WTC11 (cell line): Measurements from ENCODE around the gene TLX1. TPM values are rescaled to one million over a fixed set of nuclear protein-coding genes. Genes with fewer than 3 reads are reported as not detected.

Experiments
- ATAC-seq: fragments of 200-7000 bp; cut with Tn5 transposase; 2 replicates; pipeline ENCODE4 v1.10.0; 2021; ENCODE audit warnings: mild to moderate bottlenecking, moderate library complexity
- CTCF ChIA-PET: fragments of 300-600 bp; sonication (Branson Sonifier 250); formaldehyde crosslinking; loops from one replicate; lab custom pipeline; 2021; ENCODE audit warnings: antibody characterized with exemption; lab: Charles Lee
- POLR2A ChIA-PET: fragments of 350-600 bp; sonication (Branson Sonifier 250); formaldehyde crosslinking; loops from one replicate; lab custom pipeline; 2021; ENCODE audit warnings: antibody characterized with exemption; lab: Charles Lee
- DNase-seq: peaks from one replicate; pipeline ENCODE4 v3.0.0; 2021; ENCODE audit warnings: low spot score
- H3K27ac Mint-ChIP-seq: 2 replicates; pipeline ENCODE4 v1.8.0; 2021; ENCODE audit warnings: mixed read lengths
- H3K27me3 Mint-ChIP-seq: 2 replicates; pipeline ENCODE4 v1.8.0; 2021; ENCODE audit warnings: low read depth, mild to moderate bottlenecking, moderate library complexity, mixed read lengths
- H3K36me3 Mint-ChIP-seq: 2 replicates; pipeline ENCODE4 v1.8.0; 2021; ENCODE audit warnings: mixed read lengths
- H3K4me1 Mint-ChIP-seq: 2 replicates; pipeline ENCODE4 v1.8.0; 2022; ENCODE audit warnings: mixed read lengths
- H3K4me3 Mint-ChIP-seq: 2 replicates; pipeline ENCODE4 v1.8.0; 2021; ENCODE audit warnings: mild to moderate bottlenecking, moderate library complexity, mixed read lengths
- H3K9me3 Mint-ChIP-seq: 2 replicates; pipeline ENCODE4 v1.8.0; 2021; ENCODE audit warnings: mixed read lengths
- GABPB1 ChIP-seq: sonication (generic); formaldehyde crosslinking; IDR thresholded peaks from 2 replicates; pipeline ENCODE4 v1.8.1; 2023; ENCODE audit warnings: mild to moderate bottlenecking, missing genetic modification reagents
- IRF2 ChIP-seq: sonication (generic); formaldehyde crosslinking; IDR thresholded peaks from 2 replicates; pipeline ENCODE4 v1.8.0; 2022; ENCODE audit warnings: low read depth, missing genetic modification reagents, borderline replicate concordance
- PREB ChIP-seq: sonication (generic); formaldehyde crosslinking; IDR thresholded peaks from 2 replicates; pipeline ENCODE4 v1.8.1; 2022; ENCODE audit warnings: mild to moderate bottlenecking, missing genetic modification reagents, moderate library complexity, borderline replicate concordance
- RELA ChIP-seq: sonication (generic); formaldehyde crosslinking; IDR thresholded peaks from 2 replicates; pipeline ENCODE4 v1.8.1; 2022; ENCODE audit warnings: missing genetic modification reagents, mild to moderate bottlenecking, borderline replicate concordance
- RORB ChIP-seq: fragments of 250-450 bp; sonication (Bioruptor Pico); IDR thresholded peaks from 2 replicates; pipeline ENCODE4 v1.9.0; 2021; ENCODE audit warnings: mild to moderate bottlenecking
- SMAD3 ChIP-seq: sonication (generic); formaldehyde crosslinking; IDR thresholded peaks from 2 replicates; pipeline ENCODE4 v1.8.0; 2022; ENCODE audit warnings: missing genetic modification reagents, mild to moderate bottlenecking, borderline replicate concordance
- SMAD4 ChIP-seq: sonication (generic); formaldehyde crosslinking; IDR thresholded peaks from 2 replicates; pipeline ENCODE4 v1.8.0; 2022; ENCODE audit warnings: mild to moderate bottlenecking, missing genetic modification reagents
- SOX15 ChIP-seq: fragments of 250-450 bp; sonication (Bioruptor Pico); IDR thresholded peaks from 2 replicates; pipeline ENCODE4 v1.9.0; 2021; ENCODE audit warnings: mild to moderate bottlenecking
- ZNF219 ChIP-seq: sonication (generic); formaldehyde crosslinking; IDR thresholded peaks from 2 replicates; pipeline ENCODE4 v1.8.0; 2023; ENCODE audit warnings: missing genetic modification reagents, mild to moderate bottlenecking, borderline replicate concordance
- ZNF416 ChIP-seq: fragments of 250-450 bp; sonication (Bioruptor Pico); IDR thresholded peaks from 2 replicates; pipeline ENCODE4 v1.9.0; 2021; ENCODE audit warnings: mild to moderate bottlenecking, inconsistent platforms
- ZNF423 ChIP-seq: fragments of 250-450 bp; sonication (Bioruptor Pico); IDR thresholded peaks from 2 replicates; pipeline ENCODE4 v2.1.2; 2022; ENCODE audit warnings: mild to moderate bottlenecking, moderate library complexity
- ZNF512 ChIP-seq: sonication (generic); formaldehyde crosslinking; IDR thresholded peaks from 2 replicates; pipeline ENCODE4 v1.8.1; 2022; ENCODE audit warnings: missing genetic modification reagents, borderline replicate concordance
- total RNA-seq: library from RNA; stranded (reverse); gene quantifications from 3 replicates; pipeline ENCODE4 v1.2.3, GENCODE V29; 2021
- TF ChIP-seq, protein P1 (sequence below): sonication (generic); formaldehyde crosslinking; IDR thresholded peaks from 2 replicates; pipeline ENCODE4 v1.8.0; 2022; ENCODE audit warnings: mild to moderate bottlenecking, missing genetic modification reagents
- TF ChIP-seq, protein P2 (sequence below): sonication (generic); formaldehyde crosslinking; IDR thresholded peaks from 2 replicates; pipeline ENCODE4 v1.8.0; 2023; ENCODE audit warnings: mild to moderate bottlenecking, missing genetic modification reagents

Gene TLX1
- total RNA-seq, 1 experiment from 2014 or later: 4.6 TPM

DNA sequence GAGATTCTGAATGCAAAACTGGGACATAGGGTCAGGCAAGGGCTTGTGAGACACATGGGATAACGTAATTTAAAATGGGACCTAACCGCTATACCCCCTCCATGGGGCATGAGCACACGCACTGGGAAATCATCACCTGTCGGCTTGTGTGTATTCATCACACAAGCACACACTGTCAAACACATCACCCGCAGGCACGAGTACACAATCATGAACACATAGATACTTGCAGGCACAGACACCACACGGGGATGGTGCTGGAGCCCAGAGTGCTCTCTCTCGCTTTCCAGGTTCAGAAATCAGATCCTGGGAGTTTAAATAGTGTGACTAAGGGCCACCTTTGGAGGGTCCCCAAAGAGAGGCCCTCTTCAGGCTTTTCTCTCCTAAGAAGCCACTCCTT lies 19.6 kb upstream of the TLX1 start:
- peaks cover 25% of the 10 kb centered on the region for H3K4me1 Mint-ChIP-seq
- DNase-seq (no peak), ATAC-seq (no peak)
- ChIA-PET POLR2A (no interaction called here), CTCF (interaction anchor here (0.9 to 7.6 kb wide), 7 partner anchors 12 to 176 kb away, joined by 3 to 82 read pairs (median 5); partner anchors contain the start of genes PDZD7 and SFXN3)
- H3K27me3 Mint-ChIP-seq: peaks cover 12% of the 10 kb centered on the region
- no peaks in the 10 kb centered on the region for H3K36me3 Mint-ChIP-seq
- no peak for TF ChIP-seq IRF2
- no peaks in the 10 kb centered on the region for H3K9me3 Mint-ChIP-seq
- no peak overlapping the region for H3K27ac Mint-ChIP-seq
- no peak overlapping the region for H3K4me3 Mint-ChIP-seq

GRCh38 chr10:101112799-101113594 lies 18.1 kb upstream of the TLX1 start:
- no peak overlapping the region for H3K27ac Mint-ChIP-seq
- CTCF ChIA-PET: interaction anchor here (1.0 to 7.2 kb wide), 6 partner anchors 10 to 99 kb away, joined by 3 to 63 read pairs (median 6); no protein-coding TSS in a partner anchor

DNA sequence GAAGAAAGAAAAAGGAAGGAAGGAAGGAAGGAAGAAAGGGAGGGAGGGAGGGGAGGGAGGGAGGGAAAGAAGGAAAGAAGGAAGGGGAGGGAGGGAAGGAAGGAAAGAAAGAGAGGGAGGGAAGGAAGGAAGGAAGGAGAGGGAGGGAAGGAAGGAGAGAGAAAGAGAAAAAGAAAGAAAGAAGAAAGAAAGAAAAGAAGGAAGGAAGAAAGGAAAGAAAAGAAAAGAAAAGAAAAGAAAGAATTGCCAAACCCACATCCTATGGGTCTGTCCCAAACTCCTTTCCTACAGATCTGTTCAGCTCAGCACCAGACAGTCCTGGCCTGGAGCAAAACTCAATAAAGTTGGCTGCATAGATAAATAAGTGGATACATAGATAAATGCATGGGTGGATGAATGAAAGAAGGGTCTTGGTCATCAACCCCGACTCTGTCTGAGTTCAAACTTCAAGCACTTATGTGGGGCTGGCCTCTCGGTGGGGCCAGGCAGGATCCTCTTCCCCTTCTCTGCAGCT lies 17.2 kb upstream of the TLX1 start:
- ChIA-PET POLR2A (no interaction called here), CTCF (interaction anchor here (1.5 to 7.2 kb wide), 5 partner anchors 9 to 64 kb away, joined by 5 to 63 read pairs (median 7); no protein-coding TSS in a partner anchor)
- TF ChIP-seq ZNF512 (CRISPR knock-in tag): peak; percentile 17; the same call in 1 of the 2 replicates
- TF ChIP-seq RELA (CRISPR knock-in tag): no peak
- Mint-ChIP-seq H3K27ac (no peak overlapping the region), H3K4me1 (peaks cover 25% of the 10 kb centered on the region), H3K4me3 (no peak overlapping the region), H3K27me3 (peaks cover 34% of the 10 kb centered on the region), H3K36me3 (no peaks in the 10 kb centered on the region), H3K9me3 (no peaks in the 10 kb centered on the region)
- ATAC-seq (no peak), DNase-seq (no peak)

More at GRCh38 chr10:101112799-101113594, 18.1 kb upstream of the TLX1 start:
- no peak for TF ChIP-seq SMAD3
- peak; percentile 77 for TF ChIP-seq GABPB1 (CRISPR knock-in tag)
- POLR2A ChIA-PET: interaction anchor here (1.0 kb wide), 1 partner anchor 21 kb away, joined by 3 read pairs; no protein-coding TSS in a partner anchor
- H3K4me3 Mint-ChIP-seq: no peak overlapping the region
- peak; percentile 20; the same call in 1 of the 2 replicates for ATAC-seq
- H3K9me3 Mint-ChIP-seq: no peaks in the 10 kb centered on the region
- no peak for DNase-seq
- H3K27me3 Mint-ChIP-seq: peaks cover 25% of the 10 kb centered on the region
- H3K36me3 Mint-ChIP-seq: no peaks in the 10 kb centered on the region
- H3K4me1 Mint-ChIP-seq: peaks cover 25% of the 10 kb centered on the region

- ChIA-PET POLR2A (no interaction called here), CTCF (interaction anchor here (3.5 to 7.2 kb wide), 2 partner anchors 19 to 28 kb away, joined by 20 to 63 read pairs; no protein-coding TSS in a partner anchor)
- no peak overlapping the region for H3K27ac Mint-ChIP-seq
- ATAC-seq (no peak), DNase-seq (no peak)
- TF ChIP-seq SOX15 (CRISPR knock-in tag) (no peak), RELA (CRISPR knock-in tag) (no peak), ZNF219 (CRISPR knock-in tag) (no peak), ZNF423 (CRISPR knock-in tag) (no peak), PREB (no peak), RORB (CRISPR knock-in tag) (no peak), ZNF416 (CRISPR knock-in tag) (no peak), SMAD4 (no peak)
- TF ChIP-seq, protein P1, sequence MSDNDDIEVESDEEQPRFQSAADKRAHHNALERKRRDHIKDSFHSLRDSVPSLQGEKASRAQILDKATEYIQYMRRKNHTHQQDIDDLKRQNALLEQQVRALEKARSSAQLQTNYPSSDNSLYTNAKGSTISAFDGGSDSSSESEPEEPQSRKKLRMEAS (CRISPR knock-in tag): no peak
- TF ChIP-seq, protein P2, sequence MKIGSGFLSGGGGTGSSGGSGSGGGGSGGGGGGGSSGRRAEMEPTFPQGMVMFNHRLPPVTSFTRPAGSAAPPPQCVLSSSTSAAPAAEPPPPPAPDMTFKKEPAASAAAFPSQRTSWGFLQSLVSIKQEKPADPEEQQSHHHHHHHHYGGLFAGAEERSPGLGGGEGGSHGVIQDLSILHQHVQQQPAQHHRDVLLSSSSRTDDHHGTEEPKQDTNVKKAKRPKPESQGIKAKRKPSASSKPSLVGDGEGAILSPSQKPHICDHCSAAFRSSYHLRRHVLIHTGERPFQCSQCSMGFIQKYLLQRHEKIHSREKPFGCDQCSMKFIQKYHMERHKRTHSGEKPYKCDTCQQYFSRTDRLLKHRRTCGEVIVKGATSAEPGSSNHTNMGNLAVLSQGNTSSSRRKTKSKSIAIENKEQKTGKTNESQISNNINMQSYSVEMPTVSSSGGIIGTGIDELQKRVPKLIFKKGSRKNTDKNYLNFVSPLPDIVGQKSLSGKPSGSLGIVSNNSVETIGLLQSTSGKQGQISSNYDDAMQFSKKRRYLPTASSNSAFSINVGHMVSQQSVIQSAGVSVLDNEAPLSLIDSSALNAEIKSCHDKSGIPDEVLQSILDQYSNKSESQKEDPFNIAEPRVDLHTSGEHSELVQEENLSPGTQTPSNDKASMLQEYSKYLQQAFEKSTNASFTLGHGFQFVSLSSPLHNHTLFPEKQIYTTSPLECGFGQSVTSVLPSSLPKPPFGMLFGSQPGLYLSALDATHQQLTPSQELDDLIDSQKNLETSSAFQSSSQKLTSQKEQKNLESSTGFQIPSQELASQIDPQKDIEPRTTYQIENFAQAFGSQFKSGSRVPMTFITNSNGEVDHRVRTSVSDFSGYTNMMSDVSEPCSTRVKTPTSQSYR (CRISPR knock-in tag): no peak
- H3K9me3 Mint-ChIP-seq: no peaks in the 10 kb centered on the region
- peaks cover 41% of the 10 kb centered on the region for H3K27me3 Mint-ChIP-seq
- no peak overlapping the region for H3K4me3 Mint-ChIP-seq
- H3K36me3 Mint-ChIP-seq: no peaks in the 10 kb centered on the region
- peaks cover 25% of the 10 kb centered on the region for H3K4me1 Mint-ChIP-seq
Measured at GRCh38 chr10:101114646-101115045, 16.5 kb upstream of the TLX1 start.
